ENCODE data around the gene PCSK6.

PCSK6 gene

DNA sequence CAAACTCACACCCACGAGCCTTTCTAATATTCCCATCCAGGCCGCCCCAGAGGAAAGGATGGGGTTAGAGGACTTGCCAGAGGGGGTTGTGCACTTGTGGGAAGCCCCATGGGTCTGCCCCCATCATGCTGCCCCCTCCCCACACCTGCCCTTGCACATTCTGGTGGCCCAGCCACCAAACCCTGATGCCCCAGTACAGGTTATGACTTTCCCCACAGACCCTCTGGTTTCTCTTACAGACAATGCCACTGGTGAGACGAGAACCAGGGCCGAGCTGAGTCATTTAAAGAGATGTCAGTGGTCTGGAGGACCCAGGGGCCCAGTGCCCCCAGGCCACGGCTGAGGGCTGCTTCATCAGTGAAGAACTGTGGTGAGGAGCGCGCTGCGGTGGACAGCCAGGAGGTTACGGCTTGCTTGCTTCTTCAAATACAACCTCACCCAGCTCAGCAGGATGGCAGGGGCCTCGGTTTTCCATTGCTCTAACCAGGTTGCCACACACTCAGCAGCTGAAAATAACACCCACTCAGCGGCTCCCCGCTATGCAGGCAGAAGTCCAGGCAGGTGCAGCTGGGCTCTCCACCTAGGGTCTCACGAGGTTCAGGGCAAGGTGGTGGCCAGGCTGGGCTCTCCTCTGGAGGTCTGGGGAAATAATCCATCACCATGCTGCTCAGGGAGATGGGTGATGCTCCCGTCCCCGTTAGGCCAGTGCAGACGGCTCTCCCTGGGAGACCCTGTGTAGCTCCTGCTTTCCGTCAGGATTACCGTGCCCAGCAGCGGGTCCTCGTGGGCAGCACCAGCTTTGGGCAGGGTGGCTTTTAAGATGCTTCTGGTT is 180.7 kb downstream of the PCSK6 start:
- no peak for TF ChIP-seq EGR1 (IDR thresholded peaks at IDR 0.05)
- TF ChIP-seq ZBTB7A (IDR thresholded peaks at IDR 0.05; ENCODE audit: low read depth) = no peak
- TF ChIP-seq CEBPB (IDR thresholded peaks at IDR 0.05) = no peak
- TF ChIP-seq, protein P1, sequence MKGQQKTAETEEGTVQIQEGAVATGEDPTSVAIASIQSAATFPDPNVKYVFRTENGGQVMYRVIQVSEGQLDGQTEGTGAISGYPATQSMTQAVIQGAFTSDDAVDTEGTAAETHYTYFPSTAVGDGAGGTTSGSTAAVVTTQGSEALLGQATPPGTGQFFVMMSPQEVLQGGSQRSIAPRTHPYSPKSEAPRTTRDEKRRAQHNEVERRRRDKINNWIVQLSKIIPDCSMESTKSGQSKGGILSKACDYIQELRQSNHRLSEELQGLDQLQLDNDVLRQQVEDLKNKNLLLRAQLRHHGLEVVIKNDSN (IDR thresholded peaks at IDR 0.05) = no peak
- TF ChIP-seq TAF1 (IDR thresholded peaks at IDR 0.05; ENCODE audit: low read depth) = no peak
- no peak for TF ChIP-seq CREB1 (IDR thresholded peaks at IDR 0.05; ENCODE audit: low read depth)
- TF ChIP-seq FOXM1 (IDR thresholded peaks at IDR 0.05; ENCODE audit: borderline replicate concordance, low read depth) = no peak
- no peak for TF ChIP-seq YY1 (IDR thresholded peaks at IDR 0.05; ENCODE audit: low read depth)
- TF ChIP-seq, protein P2, sequence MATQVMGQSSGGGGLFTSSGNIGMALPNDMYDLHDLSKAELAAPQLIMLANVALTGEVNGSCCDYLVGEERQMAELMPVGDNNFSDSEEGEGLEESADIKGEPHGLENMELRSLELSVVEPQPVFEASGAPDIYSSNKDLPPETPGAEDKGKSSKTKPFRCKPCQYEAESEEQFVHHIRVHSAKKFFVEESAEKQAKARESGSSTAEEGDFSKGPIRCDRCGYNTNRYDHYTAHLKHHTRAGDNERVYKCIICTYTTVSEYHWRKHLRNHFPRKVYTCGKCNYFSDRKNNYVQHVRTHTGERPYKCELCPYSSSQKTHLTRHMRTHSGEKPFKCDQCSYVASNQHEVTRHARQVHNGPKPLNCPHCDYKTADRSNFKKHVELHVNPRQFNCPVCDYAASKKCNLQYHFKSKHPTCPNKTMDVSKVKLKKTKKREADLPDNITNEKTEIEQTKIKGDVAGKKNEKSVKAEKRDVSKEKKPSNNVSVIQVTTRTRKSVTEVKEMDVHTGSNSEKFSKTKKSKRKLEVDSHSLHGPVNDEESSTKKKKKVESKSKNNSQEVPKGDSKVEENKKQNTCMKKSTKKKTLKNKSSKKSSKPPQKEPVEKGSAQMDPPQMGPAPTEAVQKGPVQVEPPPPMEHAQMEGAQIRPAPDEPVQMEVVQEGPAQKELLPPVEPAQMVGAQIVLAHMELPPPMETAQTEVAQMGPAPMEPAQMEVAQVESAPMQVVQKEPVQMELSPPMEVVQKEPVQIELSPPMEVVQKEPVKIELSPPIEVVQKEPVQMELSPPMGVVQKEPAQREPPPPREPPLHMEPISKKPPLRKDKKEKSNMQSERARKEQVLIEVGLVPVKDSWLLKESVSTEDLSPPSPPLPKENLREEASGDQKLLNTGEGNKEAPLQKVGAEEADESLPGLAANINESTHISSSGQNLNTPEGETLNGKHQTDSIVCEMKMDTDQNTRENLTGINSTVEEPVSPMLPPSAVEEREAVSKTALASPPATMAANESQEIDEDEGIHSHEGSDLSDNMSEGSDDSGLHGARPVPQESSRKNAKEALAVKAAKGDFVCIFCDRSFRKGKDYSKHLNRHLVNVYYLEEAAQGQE (IDR thresholded peaks at IDR 0.05; ENCODE audit: low read depth) = no peak
- TF ChIP-seq RAD21 (IDR thresholded peaks at IDR 0.05; ENCODE audit: low read depth) = no peak
- no peak for TF ChIP-seq TCF12 (IDR thresholded peaks at IDR 0.05; ENCODE audit: low read depth)

DNA sequence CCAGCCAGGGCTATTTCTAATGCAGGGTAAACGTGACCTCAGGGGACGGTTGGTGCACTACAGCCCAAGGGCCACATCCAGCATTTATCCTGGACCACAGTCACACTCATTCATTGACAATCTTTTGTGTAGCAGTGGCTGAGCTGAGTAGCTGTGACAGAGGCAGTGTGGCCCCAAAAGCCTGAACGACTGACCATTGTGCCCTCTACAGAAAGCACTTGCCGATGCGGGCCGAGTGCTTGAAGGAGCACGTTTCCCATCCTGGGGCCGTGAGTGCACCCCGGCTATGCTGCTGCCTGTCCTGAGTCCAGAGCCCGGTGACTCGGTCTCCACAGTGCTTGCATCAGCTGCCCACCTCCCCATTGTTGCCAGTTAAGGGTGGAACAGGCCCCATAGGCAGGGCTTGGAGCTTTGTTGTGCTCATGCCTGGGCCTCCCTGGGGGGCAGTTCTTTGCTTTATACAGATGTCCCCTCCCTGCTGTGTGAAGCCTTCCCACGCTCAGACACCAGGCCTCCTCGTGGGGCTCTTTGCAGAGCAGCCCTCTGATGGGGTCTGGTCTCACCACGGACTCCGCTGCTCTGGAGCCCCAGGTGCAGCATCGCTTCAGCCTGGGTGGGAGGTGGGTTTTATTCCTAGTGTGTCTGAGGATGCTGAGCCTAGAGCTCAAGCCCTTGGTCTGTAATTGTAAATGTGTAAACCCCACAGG is 181.5 kb downstream of the PCSK6 start:
- TF ChIP-seq NFIC (IDR thresholded peaks at IDR 0.05) (no peak), FOXM1 (IDR thresholded peaks at IDR 0.05; ENCODE audit: borderline replicate concordance, low read depth) (no peak), CEBPB (IDR thresholded peaks at IDR 0.05) (no peak), TEAD4 (IDR thresholded peaks at IDR 0.05) (no peak), RAD21 (IDR thresholded peaks at IDR 0.05; ENCODE audit: low read depth) (no peak), TAF1 (IDR thresholded peaks at IDR 0.05; ENCODE audit: low read depth) (no peak), ZBTB7A (IDR thresholded peaks at IDR 0.05; ENCODE audit: low read depth) (no peak), YY1 (IDR thresholded peaks at IDR 0.05; ENCODE audit: low read depth) (no peak), EP300 (IDR thresholded peaks at IDR 0.05; ENCODE audit: borderline replicate concordance) (no peak), CREB1 (IDR thresholded peaks at IDR 0.05; ENCODE audit: low read depth) (no peak), EGR1 (IDR thresholded peaks at IDR 0.05) (no peak), TCF12 (IDR thresholded peaks at IDR 0.05; ENCODE audit: low read depth) (no peak)
- TF ChIP-seq, protein P2 (IDR thresholded peaks at IDR 0.05; ENCODE audit: low read depth) = no peak
- TF ChIP-seq, protein P1 (IDR thresholded peaks at IDR 0.05) = no peak
- TF ChIP-seq, protein P3, sequence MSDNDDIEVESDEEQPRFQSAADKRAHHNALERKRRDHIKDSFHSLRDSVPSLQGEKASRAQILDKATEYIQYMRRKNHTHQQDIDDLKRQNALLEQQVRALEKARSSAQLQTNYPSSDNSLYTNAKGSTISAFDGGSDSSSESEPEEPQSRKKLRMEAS (IDR thresholded peaks at IDR 0.05) = no peak

DNA sequence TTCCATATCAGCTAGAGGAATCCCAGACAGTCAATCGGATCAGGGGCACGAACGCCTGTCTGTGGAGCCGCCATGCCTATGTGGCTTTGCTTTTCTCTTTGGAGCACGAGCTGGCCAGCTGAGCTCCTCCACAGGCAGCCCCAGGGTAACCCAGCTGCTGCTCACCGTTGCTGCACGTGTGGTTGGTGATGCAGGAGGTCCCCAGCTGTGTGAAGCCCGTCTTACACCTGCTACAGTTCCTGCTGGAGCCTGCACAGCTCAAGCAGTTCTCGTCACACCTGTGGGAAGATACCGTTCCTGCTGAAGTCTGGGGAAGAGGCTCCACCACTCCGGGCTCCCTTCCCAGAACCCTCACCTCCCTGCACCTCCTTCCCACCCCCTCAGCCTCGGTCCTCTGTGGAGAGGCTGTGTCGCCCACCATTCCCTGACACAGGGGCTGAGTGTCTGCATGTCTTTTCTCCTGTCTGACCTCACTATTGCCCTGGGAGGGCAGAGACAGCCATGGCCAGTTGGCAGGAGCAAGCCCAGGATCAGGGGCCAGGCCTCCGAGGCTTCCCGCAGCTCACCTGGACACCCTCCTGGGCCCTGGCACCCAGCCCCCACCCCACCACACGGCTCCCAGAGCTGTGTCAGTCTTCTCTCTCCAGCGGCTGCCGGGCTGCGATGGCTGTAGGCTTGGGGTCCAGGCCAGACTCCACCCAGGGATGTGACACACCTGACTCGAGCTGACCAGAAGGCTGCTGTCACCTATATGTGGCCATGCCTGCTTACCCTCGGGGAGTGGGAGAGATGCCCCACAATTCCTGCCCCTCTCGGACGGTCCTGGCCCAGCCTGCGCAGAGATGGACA is 182.2 kb downstream of the PCSK6 start:
- TF ChIP-seq CREB1 (IDR thresholded peaks at IDR 0.05; ENCODE audit: low read depth) (no peak), FOXM1 (IDR thresholded peaks at IDR 0.05; ENCODE audit: borderline replicate concordance, low read depth) (no peak), CEBPB (IDR thresholded peaks at IDR 0.05) (no peak), EP300 (IDR thresholded peaks at IDR 0.05; ENCODE audit: borderline replicate concordance) (no peak), TCF12 (IDR thresholded peaks at IDR 0.05; ENCODE audit: low read depth) (no peak), TAF1 (IDR thresholded peaks at IDR 0.05; ENCODE audit: low read depth) (no peak), NFIC (IDR thresholded peaks at IDR 0.05) (no peak), EGR1 (IDR thresholded peaks at IDR 0.05) (no peak)
- TF ChIP-seq, protein P2 (IDR thresholded peaks at IDR 0.05; ENCODE audit: low read depth) = no peak
- TF ChIP-seq, protein P3 (IDR thresholded peaks at IDR 0.05) = no peak
- TF ChIP-seq, protein P1 (IDR thresholded peaks at IDR 0.05) = no peak

Measured in Ishikawa (cell line).